ENCODE data around the gene AMOTL1.
A peak's percentile ranks its signal among the peaks of the same experiment; 100 is the strongest.

AMOTL1 gene

GRCh38 chr11:94861306-94861845 lies 93.2 kb downstream of the AMOTL1 start:
- no peak for DNase-seq

- no peak for DNase-seq
These were observed 95.0 kb downstream of the AMOTL1 start for GRCh38 chr11:94862926-94863880.

GRCh38 chr11:94864506-94865045 lies 96.4 kb downstream of the AMOTL1 start:
- no peak for DNase-seq

- no peak for DNase-seq
These were observed 98.2 kb downstream of the AMOTL1 start for GRCh38 chr11:94866231-94866822.

GRCh38 chr11:94866936-94867795 lies 99.0 kb downstream of the AMOTL1 start:
- no peak for DNase-seq

DNA sequence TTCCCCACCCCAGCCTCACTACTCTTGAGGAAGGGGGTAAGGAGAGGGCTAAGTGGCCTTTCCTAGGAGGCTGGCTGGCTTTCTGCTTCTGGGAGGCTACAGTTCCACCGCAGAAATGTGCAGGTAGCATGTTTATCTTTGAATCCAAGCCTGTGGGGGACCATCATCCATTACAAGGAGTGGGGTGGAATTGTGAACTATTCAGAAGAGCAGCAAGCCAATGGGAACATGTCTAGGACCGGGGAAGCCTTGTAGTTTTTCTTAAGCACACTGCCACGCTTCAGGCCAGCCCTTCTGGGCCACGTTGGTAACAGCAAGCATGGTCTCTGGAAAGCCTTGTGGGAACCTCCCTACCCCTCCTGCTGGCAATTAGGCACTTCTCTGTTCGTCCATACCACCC lies 100.3 kb downstream of the AMOTL1 start:
- no peak for DNase-seq

DNA sequence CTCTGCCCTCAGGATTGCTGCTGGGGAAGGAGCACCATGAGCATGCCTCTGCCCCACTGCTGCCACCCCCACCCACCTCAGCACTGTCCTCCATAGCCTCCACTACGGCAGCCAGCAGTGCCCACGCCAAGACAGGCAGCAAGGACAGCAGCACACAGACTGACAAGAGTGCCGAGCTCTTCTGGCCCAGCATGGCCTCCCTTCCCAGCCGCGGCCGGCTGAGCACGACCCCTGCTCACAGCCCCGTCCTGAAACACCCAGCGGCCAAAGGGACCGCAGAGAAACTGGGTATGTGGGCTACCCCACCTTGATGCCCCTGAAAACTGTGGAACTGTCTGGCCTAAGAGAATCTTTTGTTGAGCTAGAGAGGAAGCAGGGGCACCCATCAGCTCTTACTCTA lies 101.0 kb downstream of the AMOTL1 start:
- no peak for DNase-seq

- DNase-seq = no peak
These were observed 102.3 kb downstream of the AMOTL1 start for GRCh38 chr11:94870422-94870821.

- no peak for DNase-seq
These were observed 103.5 kb downstream of the AMOTL1 start for GRCh38 chr11:94871491-94872185.

- no peak for DNase-seq
These were observed 105.9 kb downstream of the AMOTL1 start for GRCh38 chr11:94873916-94874540.

DNA sequence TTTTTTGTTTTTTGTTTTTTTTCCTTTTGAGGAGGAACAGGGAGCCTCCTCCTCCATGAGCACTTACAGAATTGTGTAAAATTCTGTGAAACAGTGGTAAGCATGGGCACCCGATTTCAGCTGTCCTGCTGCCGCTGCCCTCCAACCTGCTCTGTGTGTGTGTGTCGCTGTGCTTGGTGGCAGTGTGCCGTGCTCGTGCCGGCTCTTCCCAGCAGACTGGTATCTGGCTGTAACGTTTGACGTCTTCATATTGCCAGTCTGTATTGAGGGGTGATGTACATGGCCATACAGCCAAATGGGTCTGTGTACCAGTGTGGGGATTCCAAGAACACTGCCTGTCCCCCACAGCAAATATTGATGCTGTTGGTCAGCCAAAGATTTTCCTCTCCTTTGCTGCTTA lies 108.1 kb downstream of the AMOTL1 start:
- no peak for DNase-seq

- DNase-seq = peak; percentile 3
These were observed 108.7 kb downstream of the AMOTL1 start for GRCh38 chr11:94876645-94877442.

GRCh38 chr11:94877443-94878200 lies 109.5 kb downstream of the AMOTL1 start:
- DNase-seq = no peak

DNA sequence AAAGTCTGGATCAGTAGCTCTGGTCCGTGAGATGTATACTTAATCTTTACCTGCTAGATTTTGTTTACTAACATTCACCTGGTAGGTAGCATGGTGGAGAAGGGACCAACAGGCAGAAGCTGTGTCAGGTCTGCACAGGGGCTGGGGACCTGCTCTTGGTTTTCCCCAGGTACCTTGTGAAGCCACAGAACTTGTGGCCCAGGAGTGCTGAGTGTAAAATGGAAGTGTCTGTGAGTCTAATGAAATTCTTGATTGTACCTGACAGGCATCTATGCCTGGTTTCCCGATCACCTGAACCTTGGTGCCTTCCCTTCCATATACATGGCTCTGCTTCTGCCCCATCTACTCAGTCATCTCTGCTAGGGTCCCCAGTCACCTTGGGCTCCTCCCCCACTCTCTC lies 110.8 kb downstream of the AMOTL1 start:
- no peak for DNase-seq

- no peak for DNase-seq
These were observed 112.1 kb downstream of the AMOTL1 start for GRCh38 chr11:94880216-94880615.

- DNase-seq = no peak
These were observed 114.8 kb downstream of the AMOTL1 start for GRCh38 chr11:94882931-94883330.

- DNase-seq = no peak
These were observed 115.7 kb downstream of the AMOTL1 start for GRCh38 chr11:94883878-94884277.

- DNase-seq = no peak
These were observed 116.2 kb downstream of the AMOTL1 start for GRCh38 chr11:94884376-94884775.

GRCh38 chr11:94885133-94885532 lies 117.0 kb downstream of the AMOTL1 start:
- DNase-seq = no peak

DNA sequence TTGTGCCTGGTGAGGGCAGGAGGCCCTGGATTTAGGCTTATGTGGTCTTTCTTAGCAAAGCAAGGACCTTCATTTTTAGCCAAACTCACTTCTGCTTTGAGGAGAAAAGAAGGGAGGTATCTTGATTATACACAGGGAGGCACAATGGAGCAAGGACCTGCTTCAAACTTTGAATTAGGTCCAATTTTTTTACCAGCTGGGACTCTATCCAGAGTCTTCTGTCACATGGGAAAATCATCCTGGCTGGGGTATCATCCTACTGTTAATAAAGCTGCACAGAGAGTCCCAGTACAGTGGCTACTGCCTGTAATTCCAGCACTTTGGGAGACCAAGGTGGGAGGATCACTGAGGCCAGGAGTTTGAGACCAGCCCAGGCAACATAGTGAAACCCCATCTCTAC lies 117.4 kb downstream of the AMOTL1 start:
- DNase-seq = no peak
